ENCODE data around the gene GPHN. TPM values are rescaled to one million over a fixed set of nuclear protein-coding genes. Genes with fewer than 3 reads are reported as not detected.

The GPHN gene
- total RNA-seq, 1 experiment from 2014 or later: 18.1 TPM

GRCh38 chr14:66831173-66831572, 323.2 kb downstream of the GPHN start:
- Mint-ChIP-seq H3K36me3 (no peaks in the 10 kb centered on the region), H3K4me1 (peaks cover 10% of the 10 kb centered on the region), H3K4me3 (no peak overlapping the region), H3K27me3 (ENCODE audit: low read depth) (no peaks in the 10 kb centered on the region), H3K9me3 (peaks cover 16% of the 10 kb centered on the region), H3K27ac (no peak overlapping the region)
- ATAC-seq (no peak), DNase-seq (ENCODE audit: low spot score) (no peak)
- TF ChIP-seq SP1 (CRISPR knock-in tag; conservative IDR thresholded peaks at IDR 0.05) (no peak), ZNF232 (CRISPR knock-in tag; IDR thresholded peaks at IDR 0.05) (no peak), JUN (CRISPR knock-in tag; IDR thresholded peaks at IDR 0.05) (no peak), ZNF671 (CRISPR knock-in tag; IDR thresholded peaks at IDR 0.05) (no peak), ATF1 (CRISPR knock-in tag; IDR thresholded peaks at IDR 0.05) (no peak), RORB (CRISPR knock-in tag; IDR thresholded peaks at IDR 0.05) (no peak), OVOL2 (CRISPR knock-in tag; IDR thresholded peaks at IDR 0.05; ENCODE audit: borderline replicate concordance) (no peak), FOXP1 (CRISPR knock-in tag; IDR thresholded peaks at IDR 0.05; ENCODE audit: borderline replicate concordance) (no peak), E2F1 (CRISPR knock-in tag; IDR thresholded peaks at IDR 0.05) (no peak), FOXP4 (CRISPR knock-in tag; IDR thresholded peaks at IDR 0.05) (no peak), CDX4 (CRISPR knock-in tag; IDR thresholded peaks at IDR 0.05; ENCODE audit: borderline replicate concordance) (no peak), ZNF423 (CRISPR knock-in tag; IDR thresholded peaks at IDR 0.05) (no peak), RELA (CRISPR knock-in tag; IDR thresholded peaks at IDR 0.05; ENCODE audit: borderline replicate concordance) (no peak)
- TF ChIP-seq, protein P1, sequence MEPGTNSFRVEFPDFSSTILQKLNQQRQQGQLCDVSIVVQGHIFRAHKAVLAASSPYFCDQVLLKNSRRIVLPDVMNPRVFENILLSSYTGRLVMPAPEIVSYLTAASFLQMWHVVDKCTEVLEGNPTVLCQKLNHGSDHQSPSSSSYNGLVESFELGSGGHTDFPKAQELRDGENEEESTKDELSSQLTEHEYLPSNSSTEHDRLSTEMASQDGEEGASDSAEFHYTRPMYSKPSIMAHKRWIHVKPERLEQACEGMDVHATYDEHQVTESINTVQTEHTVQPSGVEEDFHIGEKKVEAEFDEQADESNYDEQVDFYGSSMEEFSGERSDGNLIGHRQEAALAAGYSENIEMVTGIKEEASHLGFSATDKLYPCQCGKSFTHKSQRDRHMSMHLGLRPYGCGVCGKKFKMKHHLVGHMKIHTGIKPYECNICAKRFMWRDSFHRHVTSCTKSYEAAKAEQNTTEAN (CRISPR knock-in tag; IDR thresholded peaks at IDR 0.05): no peak
- TF ChIP-seq, protein P2, sequence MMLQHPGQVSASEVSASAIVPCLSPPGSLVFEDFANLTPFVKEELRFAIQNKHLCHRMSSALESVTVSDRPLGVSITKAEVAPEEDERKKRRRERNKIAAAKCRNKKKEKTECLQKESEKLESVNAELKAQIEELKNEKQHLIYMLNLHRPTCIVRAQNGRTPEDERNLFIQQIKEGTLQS (CRISPR knock-in tag; conservative IDR thresholded peaks at IDR 0.05): no peak
- TF ChIP-seq, protein P3, sequence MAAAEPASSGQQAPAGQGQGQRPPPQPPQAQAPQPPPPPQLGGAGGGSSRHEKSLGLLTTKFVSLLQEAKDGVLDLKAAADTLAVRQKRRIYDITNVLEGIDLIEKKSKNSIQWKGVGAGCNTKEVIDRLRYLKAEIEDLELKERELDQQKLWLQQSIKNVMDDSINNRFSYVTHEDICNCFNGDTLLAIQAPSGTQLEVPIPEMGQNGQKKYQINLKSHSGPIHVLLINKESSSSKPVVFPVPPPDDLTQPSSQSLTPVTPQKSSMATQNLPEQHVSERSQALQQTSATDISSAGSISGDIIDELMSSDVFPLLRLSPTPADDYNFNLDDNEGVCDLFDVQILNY (CRISPR knock-in tag; IDR thresholded peaks at IDR 0.05): no peak
- ChIA-PET CTCF (no interaction called here), POLR2A (no interaction called here)

DNA sequence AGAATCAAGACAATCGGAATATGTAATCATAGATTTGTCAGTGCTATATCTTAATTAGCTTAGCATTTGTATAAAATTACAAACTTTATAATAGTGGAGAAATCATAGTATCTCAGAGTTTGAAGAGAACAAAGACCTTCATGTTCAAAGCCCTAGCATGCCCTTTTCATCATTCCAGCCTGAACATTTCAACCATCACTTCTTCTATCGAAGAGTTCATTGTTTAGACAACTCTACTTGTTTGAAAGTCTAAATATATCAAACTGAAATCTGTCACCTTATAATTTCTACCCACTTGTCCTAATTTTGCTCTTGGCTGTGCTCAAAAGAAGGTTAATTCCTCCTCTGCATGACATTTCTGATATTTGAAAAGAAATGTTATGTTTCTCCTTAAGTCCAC, 325.9 kb downstream of the GPHN start:
- DNase-seq (ENCODE audit: low spot score): no peak
- ATAC-seq: no peak
- Mint-ChIP-seq H3K36me3 (no peaks in the 10 kb centered on the region), H3K4me3 (no peak overlapping the region), H3K4me1 (no peaks in the 10 kb centered on the region), H3K9me3 (peaks cover 16% of the 10 kb centered on the region), H3K27ac (no peak overlapping the region), H3K27me3 (ENCODE audit: low read depth) (no peaks in the 10 kb centered on the region)
- ChIA-PET CTCF (no interaction called here), POLR2A (no interaction called here)
- TF ChIP-seq CREM (CRISPR knock-in tag; IDR thresholded peaks at IDR 0.05): no peak
- no peak for TF ChIP-seq ZNF423 (CRISPR knock-in tag; IDR thresholded peaks at IDR 0.05)
- TF ChIP-seq TEAD4 (CRISPR knock-in tag; IDR thresholded peaks at IDR 0.05): no peak
- TF ChIP-seq ZNF396 (CRISPR knock-in tag; IDR thresholded peaks at IDR 0.05; ENCODE audit: borderline replicate concordance): no peak
- TF ChIP-seq, protein P4, sequence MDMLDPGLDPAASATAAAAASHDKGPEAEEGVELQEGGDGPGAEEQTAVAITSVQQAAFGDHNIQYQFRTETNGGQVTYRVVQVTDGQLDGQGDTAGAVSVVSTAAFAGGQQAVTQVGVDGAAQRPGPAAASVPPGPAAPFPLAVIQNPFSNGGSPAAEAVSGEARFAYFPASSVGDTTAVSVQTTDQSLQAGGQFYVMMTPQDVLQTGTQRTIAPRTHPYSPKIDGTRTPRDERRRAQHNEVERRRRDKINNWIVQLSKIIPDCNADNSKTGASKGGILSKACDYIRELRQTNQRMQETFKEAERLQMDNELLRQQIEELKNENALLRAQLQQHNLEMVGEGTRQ (CRISPR knock-in tag; IDR thresholded peaks at IDR 0.05): no peak
- TF ChIP-seq PRRX2 (CRISPR knock-in tag; IDR thresholded peaks at IDR 0.05): no peak
- no peak for TF ChIP-seq FOXK1 (CRISPR knock-in tag; IDR thresholded peaks at IDR 0.05)
- TF ChIP-seq ELF4 (CRISPR knock-in tag; IDR thresholded peaks at IDR 0.05; ENCODE audit: low read depth): no peak
- TF ChIP-seq HMGA2 (CRISPR knock-in tag; IDR thresholded peaks at IDR 0.05): no peak
- no peak for TF ChIP-seq CTCF (IDR thresholded peaks at IDR 0.05)
